NCI-H146 (cell line): Measurements from ENCODE around the gene PMPCA.

Experiments
- DNase-seq: peaks from one replicate; lab custom pipeline; 2025; lab: John Stamatoyannopoulos, UW

The PMPCA gene, protein sequence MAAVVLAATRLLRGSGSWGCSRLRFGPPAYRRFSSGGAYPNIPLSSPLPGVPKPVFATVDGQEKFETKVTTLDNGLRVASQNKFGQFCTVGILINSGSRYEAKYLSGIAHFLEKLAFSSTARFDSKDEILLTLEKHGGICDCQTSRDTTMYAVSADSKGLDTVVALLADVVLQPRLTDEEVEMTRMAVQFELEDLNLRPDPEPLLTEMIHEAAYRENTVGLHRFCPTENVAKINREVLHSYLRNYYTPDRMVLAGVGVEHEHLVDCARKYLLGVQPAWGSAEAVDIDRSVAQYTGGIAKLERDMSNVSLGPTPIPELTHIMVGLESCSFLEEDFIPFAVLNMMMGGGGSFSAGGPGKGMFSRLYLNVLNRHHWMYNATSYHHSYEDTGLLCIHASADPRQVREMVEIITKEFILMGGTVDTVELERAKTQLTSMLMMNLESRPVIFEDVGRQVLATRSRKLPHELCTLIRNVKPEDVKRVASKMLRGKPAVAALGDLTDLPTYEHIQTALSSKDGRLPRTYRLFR

DNA sequence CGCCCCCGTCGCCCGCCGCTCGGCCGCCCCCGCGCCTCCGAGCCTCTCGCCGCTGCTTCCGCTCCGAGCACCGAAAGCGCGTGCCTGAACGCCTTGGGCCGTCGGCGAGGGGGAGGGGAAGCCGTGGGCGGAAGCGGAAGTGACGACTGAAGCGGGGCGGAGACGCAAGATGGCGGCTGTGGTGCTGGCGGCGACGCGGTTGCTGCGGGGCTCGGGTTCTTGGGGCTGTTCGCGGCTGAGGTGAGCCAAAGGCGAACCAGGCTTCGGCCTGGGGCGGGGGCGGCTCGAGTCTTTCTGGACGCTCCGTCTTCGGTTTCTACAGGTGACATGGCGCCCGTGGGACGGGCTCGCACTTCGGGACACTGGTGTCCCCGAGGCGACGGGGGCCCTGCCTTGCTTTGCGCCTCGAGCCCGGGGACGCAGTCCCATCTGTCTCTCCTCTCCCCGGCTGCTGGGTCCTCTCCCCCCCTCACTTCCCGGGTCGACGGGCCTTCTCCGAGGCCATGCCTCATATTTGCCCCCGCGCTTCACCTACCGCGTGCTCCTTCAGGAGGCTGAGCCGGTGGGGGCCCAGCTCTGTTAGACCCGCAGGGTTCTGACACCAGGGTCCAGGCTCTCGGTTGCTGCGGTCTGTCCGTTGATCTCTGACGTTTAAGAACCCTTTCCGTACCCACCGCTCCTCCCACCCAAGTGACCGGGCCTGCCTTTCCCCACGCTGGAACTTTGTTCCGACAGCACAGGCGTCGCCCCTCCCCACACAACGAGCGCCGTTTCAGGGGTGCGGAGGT is at the start of gene PMPCA, which contains the start of gene ENTR1:
TSS of gene PMPCA (plus strand) at position 159 of the 788 bp plus-strand sequence. CDS start at position 170, 11 bp downstream.
TSS of gene ENTR1 (minus strand) at position 115 of the 788 bp plus-strand sequence. CDS start 217 bp downstream, outside the sequence.
- DNase-seq: peak; percentile 82

DNA sequence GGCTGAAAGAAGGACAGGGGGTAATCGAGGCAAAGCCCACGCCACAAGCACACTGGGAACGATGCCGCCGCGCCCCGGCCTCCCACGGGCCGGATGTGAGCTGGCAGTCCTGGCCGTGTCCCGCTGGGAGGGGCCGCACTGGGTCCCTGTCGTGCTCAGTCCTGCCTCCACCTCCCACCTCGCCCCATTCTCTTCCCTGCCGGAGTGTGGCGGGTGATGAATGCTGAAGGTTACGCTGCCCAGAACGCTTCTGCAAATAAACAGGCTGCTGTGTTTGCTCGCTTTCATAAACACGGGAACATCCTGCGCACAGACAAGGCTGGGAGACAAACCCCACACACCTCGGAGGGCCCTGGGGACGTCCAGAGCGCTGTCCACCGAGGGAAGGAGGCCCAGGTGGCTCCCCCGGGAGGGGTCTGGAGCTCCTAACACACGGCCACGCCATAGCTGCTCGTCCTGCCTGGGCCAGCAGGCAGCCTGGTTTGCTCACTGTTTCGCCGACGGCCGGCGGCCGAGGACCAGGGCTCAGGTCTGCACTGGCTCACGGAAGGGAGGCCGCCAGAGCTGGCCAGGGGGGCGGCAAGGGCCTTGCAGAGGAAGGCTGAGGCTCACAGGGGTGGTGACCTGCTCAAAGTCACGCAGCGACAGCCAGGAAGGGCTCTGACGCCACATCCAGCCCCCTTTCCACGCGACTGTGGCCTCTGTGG is 49.3 kb upstream of the PMPCA start:
- no peak for DNase-seq

DNA sequence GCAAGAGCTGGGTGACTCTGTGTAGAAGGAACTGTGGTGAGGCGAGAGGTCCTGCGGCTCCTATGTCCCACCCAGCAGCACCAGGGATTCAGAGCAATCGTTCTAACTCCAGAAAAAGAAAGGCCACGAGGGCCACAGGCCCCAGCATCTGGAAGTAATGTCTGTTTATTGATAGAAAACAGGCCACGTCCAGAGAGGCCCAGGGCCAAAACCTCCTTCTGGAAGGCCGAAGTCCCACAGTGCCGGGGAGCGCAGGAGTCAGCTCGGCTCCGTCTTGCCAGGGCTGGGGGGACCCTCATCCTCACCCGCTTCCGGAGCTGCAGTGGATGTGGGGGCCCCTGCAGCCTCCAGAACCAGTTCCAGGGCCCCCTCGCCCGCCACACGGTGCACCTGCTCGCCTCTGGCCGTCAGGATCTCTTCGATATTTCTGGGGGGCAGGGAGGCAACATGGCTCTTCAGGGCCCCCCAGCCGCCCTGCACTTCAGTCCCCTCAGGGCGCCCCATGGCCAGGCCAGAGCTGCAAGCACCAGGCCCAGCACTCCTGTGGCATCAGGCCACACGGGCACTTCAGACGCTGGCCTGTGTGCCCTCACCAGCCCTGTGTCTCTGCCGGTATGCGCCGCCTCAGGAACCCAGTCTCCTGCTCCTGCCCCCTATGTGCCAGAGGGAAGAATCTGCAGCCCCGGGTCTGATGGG is 48.6 kb upstream of the PMPCA start:
- no peak for DNase-seq

DNA sequence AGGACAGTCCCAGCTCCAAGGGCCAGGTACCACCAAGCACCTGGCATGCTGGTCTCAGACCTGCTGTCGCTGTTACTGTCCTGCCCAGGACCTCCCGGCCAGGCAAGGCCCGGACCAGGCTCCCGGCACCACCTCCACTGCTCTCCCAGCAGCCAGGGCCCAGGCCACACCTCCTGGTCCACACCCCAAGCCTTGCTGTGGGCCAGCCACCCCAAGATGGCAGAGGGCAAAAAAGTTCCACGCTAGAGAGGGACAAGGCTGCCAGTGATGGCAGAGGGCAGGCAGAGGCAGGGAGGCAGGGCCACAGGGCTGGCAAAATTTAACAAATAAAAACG is 48.0 kb upstream of the PMPCA start:
- DNase-seq: no peak

DNA sequence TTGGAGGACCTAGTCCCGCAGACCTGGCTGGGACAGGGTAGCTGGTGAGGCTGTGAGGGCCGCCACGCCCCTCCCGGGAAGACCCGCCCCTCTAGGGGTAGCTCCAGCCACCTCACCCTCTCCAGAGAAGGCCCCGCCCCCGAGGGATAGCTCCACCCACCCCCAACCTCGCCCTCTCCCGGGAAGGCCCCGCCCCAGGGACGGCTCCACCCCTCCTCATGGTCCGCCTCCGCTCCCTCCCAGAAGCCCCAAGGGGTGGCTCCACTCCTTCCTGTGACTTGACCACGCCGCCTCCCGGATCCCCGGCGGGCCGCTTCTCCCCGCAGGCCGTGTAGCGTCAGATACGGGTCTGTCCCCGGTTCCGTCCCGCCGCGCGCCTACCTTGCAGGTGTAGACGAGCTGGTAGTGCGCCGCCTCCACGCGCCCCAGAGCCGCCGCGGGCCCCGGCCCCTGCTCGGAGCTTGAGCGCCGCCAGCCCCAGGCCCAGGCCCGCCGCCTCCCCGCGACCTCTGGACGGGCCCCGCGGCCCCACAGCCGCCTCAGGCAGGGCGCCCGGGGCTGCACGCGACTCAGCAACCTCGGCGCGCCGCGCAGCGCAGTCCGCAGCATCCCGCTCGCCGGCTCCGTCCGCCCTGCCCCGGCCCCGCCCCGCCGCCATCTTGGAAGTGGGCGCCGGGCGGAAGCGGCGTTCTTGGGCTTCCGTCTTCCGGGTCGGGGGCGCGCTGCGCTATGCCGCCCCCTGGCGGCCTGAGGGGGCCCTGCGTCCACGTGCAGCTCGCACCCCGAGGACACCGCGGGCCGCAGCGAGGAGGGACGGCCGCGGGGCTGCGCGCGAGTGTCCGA is 47.1 kb upstream of the PMPCA start, which contains the start of gene DNLZ:
TSS of gene DNLZ (minus strand) at position 639 of the 843 bp plus-strand sequence. CDS start at position 609, 30 bp downstream.
- DNase-seq: peak; percentile 90

DNA sequence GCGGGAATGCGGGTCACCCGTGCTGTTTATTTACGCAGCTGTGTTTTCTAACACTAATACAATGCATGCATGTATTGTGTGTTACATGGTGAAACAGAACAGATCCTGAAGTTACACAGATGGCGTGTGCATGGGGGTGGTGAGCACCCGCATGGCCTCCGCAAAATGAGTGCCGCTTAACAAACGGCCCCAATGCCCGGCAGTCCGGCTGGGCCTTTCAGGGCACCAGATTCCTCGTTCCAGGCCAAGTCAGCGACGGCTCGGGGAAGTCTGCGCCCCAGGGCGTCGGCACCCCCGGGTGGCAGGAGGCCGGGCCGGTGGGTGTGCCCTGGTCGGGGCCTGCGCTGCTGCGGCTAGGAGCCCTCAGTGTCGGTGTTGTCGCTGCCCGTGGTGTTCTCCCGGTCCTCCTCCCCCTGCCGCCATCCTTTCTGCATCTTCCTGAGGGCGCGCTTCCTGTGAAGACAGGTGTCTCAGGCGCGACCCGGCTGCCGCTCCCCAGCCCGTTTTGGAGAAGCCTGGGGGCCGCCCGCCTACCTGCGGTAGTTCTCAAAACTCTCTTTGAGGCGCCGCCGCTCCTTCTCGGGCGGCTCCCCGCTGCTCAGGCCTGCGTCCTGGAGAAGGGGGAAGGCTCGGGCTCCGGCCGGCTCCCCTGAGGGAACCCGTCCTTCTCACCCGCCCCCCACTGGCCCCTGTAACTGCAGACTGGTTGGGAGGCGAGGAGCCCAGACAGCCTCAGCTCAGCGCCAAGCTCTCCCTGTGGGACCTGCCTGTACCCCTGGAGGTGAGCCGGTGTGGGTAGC is 46.3 kb upstream of the PMPCA start:
- peak; percentile 69 for DNase-seq

DNA sequence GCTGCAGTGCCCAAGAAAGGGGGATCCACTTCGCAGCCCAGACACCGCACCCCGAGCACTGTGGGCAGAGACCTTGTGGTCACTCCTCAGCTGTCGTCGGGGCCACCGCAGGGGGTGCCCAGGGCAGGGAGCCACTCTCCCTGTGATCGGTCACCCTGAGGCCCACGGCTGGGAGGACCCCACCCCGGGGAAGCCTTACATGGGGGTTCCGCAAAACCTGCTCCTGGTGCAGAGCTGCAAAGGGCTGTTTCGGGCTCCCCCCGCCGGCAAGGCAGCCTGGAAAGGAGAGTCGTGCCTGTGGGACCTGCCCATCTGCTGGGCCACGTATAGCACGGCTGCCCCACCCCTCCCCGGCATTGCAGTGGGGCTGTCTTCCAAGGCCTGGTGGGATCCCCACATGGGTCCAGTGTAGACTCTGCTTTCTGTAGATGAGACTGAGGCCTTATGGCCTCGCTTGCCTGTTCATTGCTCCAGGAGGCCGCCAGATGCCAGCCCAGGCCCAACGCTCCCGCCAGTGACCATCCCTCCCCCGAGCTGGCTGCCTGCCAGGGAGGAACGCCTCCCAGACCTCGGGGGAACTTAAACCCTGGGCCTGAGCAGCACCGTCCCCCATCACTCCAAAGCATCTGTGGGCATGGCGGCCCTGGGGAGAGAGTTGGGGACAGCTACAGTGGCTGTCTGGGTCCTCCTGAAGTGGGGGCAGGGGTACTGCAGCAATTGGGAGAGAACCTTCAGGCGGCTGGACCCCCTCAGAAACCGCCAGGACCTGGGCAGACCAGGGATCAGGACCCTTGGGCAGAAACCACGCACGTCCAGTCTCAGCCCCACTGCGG is 45.3 kb upstream of the PMPCA start:
- DNase-seq: no peak

DNA sequence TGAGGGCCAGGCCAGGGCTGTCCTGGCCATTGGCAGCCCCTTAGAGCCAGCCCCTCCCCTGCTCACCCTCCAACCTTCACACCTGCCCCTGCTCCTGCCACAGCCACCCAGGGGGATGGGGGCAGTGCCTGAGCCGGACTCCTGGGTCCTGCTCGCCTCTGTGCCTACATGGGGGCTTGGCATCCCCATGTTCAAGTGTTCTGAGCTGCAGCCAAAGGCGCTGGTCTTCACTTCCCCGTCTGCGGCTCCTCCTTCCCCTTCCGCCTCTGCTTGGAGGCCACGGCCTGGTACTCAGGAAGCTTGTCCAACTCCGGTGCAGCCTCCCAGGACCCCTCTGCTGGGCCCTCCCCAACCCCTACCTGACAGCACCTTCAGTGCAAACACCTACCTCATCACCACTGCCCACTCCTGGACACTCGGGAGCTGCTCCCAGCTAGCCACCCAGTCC is 44.7 kb upstream of the PMPCA start:
- DNase-seq: no peak

DNA sequence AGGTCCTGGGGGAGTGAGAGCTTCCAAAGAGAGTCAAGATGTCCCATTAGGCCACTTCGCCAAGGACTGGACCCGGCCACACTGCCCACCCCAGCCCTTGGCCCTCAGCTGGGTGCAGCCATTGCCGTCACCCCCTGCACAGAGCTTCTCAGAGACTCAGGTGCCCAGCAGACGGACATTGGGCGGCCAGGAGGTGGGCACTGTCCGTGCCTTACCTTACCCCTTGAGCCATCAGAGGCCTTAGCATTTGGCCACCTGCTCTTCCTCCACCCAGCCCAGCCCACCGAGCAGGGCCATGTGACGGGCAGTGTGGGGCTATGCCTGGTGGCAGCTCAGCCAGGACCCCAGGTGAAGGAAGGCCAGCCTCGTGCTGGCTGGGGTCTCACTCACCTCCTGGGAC is 43.6 kb upstream of the PMPCA start:
- no peak for DNase-seq

DNA sequence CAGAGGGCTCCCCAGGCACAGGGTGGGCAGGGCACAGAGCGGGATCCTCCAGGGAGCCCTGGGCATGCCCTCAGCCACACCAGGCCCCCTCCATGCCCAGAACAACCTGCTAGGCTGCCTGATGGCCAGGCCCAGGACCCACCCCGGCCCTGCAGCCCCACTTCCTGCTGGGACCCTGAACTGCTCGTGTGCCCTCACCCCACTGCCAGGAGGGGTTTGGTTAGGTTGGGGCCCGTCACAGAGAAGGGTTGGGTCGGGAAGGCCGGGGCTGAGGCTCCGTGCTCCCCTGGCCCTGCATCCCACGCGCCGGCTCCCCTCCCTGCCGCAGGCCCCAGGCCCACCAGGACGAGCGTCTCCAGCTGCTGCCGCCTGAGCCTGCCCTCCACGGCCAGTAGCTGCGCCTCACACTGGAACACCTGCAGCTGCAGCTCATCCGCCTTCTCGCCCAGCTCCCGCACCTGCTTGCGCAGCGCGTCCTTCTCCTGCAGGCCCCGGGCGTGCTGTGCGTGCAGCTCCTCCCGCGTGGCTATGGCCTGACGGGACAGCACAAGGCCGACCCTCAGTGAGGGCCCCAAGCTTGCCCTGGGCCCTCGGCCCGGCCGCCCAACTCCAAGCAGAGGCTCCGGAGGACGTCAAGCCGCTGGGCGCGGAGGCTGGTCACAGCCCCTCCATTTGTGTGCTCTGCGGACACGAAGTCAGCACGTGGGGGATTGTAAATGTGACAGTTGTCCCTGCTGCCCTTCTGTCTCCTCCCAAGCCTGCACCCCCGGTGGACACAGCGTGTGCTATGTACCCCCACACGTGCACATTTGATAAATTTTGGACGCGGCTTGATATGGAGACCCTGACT is 42.9 kb upstream of the PMPCA start:
- peak; percentile 34 for DNase-seq

DNA sequence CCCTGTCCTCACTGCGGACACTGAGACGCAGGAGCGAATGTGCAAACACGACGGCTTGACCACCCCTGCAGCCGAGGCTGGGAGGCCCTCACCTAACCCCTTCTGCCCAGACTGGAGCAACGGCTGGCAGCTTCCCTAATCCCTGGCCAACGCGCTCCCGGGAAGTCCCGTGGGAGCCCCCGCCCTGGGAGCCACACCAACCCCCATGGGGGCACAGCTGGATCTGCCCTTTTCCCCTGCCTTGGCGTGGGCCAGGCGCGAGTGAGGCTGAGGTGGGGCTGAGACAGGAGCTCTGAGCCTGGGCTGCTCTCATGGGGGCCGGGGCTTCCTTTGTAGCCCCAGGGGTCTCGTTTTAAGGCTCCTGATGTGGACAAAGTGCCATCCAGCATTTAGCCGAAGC is 42.3 kb upstream of the PMPCA start:
- DNase-seq: no peak

DNA sequence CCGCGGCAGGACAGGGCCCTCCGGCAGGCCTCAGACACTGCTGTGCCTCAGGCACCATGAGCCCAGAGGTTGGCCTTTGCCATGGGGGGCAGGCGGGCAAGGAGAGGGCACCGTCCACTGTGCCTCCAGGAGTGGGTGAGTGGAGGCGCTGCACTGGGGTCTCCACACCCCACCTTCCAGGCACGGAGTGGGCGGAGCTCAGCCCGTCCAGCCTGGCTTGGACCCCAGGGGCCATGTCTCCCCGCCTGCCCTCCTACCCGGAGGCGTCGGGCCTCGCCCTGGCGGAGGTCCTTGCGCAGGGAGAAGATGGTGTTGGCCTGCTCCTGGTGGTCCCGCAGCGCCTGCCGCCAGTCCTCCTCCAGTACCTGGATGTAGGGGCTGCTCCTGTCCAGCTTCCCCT is 40.4 kb upstream of the PMPCA start:
- DNase-seq: no peak

DNA sequence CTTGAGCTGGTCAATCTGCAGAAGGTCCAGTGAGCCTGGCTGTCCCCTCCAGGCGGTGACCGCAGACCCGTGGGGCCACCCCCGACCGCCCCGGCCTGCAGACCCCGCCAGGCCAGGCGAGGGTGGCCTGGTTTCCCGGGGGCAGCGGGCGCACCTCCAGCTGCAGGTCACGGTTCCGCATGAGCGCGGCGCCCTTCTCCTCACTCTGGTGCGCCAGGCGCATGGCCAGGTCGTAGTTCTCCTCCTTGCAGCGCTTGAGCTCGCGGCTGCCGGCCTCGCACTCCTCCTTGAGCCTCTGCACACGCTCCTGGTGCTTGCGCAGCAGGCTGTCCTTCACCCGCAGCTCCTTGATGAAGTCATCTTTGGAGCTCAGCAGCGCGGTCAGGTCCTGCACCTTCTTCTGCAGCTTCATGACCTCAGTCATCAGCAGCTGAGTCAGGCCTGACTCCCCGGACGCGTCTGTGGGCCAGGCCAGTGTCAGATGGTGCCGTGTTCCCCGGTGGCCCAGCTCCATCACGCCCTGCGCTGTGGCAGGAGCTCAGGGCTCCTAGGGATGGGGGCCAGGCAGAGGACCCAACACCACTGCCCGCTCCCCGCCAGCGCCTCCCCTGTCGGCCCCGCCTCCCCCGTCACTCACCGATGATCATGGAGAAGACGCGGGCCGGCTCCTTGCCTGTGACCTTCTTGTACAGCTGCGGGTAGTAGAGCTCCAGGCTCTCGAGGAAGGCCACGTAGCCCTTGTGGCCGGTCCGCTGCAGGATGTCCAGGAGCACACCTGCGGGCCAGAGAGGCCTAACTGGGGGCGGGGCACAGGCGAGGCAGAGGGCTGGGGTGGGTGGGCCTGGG is 39.5 kb upstream of the PMPCA start:
- no peak for DNase-seq

DNA sequence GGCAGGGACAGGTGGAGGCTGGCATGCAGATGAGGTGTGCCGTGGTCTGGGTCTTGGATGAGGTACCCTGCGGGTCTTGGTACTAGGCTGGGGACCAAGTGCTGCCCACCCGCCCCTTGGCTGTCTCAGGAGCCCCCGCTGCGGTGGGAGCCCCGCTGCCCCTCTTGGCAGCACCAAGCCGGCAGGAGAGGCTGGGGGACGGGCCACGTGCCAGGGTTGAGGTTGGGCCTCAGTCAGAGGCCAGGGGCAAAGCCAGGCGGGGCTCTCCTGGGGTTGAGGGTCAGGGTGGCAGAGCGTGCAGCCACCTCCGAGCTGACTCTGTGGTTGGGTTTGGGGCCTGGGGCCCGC is 39.0 kb upstream of the PMPCA start:
- DNase-seq: no peak

DNA sequence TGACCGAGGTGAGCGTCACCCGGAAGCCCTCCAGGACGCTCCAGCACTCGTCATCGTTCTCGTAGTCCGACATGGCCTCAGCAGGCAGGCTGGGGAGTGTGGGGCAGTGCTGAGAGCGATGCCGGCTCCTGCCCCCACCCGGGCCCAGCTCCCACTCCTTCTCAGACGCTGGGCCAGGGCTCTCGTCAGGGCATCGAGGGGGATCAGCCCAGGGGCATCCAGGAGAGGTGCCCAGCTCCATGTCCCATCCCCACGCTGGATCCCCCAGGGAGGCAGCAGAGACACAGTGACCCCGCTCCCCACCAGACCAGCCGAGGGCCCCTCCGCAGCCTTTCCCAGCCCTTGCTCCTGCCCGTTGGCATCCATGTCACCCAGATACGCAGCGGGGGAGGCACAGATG is 38.5 kb upstream of the PMPCA start:
- DNase-seq: no peak

DNA sequence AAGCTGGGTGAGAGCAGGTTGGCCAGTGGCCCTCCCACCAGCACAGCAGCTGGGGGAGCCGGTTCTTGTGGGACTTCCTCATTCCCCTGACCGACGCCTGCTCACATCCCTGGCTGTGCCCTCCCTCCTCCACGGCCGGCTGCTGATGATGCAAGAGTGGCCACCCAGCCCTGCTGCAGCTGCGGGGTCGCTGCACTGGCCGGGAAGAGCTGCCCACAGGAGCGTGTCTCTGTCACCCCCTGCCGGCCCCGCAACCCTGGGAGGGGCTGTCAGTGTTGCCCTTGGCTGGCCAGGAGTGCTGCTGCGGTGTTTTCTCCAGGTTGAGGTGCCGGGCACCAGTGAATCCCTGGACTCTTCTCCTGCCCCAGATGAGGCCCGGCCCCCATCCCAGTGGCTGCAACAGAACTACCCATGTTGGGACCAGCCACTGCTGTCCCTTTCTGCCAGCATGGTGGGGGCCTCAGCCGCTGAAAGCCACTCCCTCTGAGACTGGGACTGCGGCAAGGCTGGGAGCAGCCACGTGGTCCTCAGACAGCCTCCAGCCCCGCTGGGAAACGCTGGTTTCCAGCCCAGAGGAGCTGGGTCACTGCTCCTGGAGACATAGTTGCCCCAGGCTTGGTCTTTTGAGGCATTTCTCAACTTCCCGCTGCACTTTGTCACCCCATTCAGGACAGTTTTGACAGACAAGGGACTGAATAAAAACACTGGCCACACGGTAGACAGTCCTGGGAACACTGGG is 37.7 kb upstream of the PMPCA start:
- peak; percentile 27 for DNase-seq
